OCI-LY7 (cell line): ENCODE measurements around the gene STX12.

Source experiments
- EZH2phosphoT487 ChIP-seq: fragments of 200-600 bp; sonication (generic); IDR thresholded peaks from 2 replicates; pipeline ENCODE4 v1.6.1; 2018; ENCODE audit warnings: low read depth, borderline replicate concordance, mild to moderate bottlenecking, mixed run types, antibody characterized with exemption, low read length, moderate library complexity, mixed read lengths
- TF ChIP-seq, protein P1 (sequence below): fragments of 200-600 bp; sonication (generic); conservative IDR thresholded peaks from 2 replicates; pipeline ENCODE4 v1.5.1; 2014; ENCODE audit warnings: mild to moderate bottlenecking, antibody characterized with exemption, low read length, moderate library complexity, mixed read lengths

DNA sequence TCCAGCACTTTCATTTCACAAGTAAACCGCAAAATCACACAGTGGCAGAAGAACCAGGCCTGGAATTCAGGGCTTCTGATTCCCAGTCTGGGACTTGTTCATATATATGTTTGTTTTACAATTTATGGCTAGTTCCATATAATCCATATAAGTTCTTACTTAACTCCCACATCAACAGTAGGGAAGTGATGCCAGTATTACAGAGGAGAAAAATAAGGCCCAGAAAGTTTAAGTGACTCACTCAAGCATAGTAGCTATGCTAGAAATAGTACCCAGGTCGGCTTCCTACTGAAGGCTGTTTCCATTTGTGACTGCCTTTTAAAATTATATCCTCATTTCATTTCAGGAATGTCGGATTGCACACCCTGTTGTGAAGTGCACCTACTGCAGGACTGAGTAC is 45.9 kb upstream of the STX12 start:
- TF ChIP-seq, protein P1, sequence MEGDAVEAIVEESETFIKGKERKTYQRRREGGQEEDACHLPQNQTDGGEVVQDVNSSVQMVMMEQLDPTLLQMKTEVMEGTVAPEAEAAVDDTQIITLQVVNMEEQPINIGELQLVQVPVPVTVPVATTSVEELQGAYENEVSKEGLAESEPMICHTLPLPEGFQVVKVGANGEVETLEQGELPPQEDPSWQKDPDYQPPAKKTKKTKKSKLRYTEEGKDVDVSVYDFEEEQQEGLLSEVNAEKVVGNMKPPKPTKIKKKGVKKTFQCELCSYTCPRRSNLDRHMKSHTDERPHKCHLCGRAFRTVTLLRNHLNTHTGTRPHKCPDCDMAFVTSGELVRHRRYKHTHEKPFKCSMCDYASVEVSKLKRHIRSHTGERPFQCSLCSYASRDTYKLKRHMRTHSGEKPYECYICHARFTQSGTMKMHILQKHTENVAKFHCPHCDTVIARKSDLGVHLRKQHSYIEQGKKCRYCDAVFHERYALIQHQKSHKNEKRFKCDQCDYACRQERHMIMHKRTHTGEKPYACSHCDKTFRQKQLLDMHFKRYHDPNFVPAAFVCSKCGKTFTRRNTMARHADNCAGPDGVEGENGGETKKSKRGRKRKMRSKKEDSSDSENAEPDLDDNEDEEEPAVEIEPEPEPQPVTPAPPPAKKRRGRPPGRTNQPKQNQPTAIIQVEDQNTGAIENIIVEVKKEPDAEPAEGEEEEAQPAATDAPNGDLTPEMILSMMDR, result no peak
- TF ChIP-seq EZH2phosphoT487, result no peak
